ENCODE results near the gene PLPP4.

PLPP4 gene

DNA sequence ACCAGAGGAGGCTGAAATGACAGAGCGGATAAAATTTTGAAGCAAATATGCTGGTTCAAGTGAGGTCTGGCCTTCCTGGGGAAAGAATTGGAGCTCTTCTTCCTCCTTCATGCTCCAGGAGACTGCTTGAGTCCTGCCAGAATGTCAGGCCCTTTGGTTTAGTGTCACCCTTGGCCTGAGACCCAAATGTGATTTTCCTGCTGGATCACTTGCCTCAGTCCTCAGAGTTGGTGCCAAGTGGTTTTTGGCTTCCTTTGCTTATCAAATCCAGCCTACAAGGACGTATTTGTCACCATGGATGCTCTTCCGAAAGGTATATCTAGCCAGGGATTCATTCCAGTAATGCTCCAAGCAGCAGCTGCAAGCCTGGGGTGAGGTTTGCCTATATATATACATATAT is 118.4 kb downstream of the PLPP4 start:
- no peak for TF ChIP-seq EZH2 (IDR thresholded peaks at IDR 0.05; ENCODE audit: borderline replicate concordance, low read depth, low read length, severe bottlenecking)
- TF ChIP-seq CTCF (IDR thresholded peaks at IDR 0.05; ENCODE audit: borderline replicate concordance, extremely low read depth, low read length, poor library complexity, severe bottlenecking): no peak
- no peak overlapping the region for H3K9ac ChIP-seq (ENCODE audit: low read depth, low read length)
- H3K4me1 ChIP-seq (ENCODE audit: insufficient read depth, low read length): no peaks in the 10 kb centered on the region
- no peak overlapping the region for H2AFZ ChIP-seq (ENCODE audit: low read depth, low read length)
- no peak overlapping the region for H3K4me3 ChIP-seq (ENCODE audit: low read depth in 1 of 2, low read length in 2 of 2)
- no peak for DNase-seq
- H3K27me3 ChIP-seq (ENCODE audit: insufficient read depth, low read length, poor library complexity): no peaks in the 10 kb centered on the region
- no peaks in the 10 kb centered on the region for H3K36me3 ChIP-seq (ENCODE audit: insufficient read depth, low read length)
- no peaks in the 10 kb centered on the region for H3K9me3 ChIP-seq (ENCODE audit: insufficient read depth, low read length, severe bottlenecking)
- no peak overlapping the region for H3K4me2 ChIP-seq (ENCODE audit: insufficient read depth, low read length)
- no peaks in the 10 kb centered on the region for H3K79me2 ChIP-seq (ENCODE audit: insufficient read depth, low read length)
- no peak overlapping the region for H3K27ac ChIP-seq (ENCODE audit: low read length)
- ATAC-seq (ENCODE audit: insufficient read depth, low read depth): no peak
- H4K20me1 ChIP-seq (ENCODE audit: insufficient read depth, low read length): no peaks in the 10 kb centered on the region

DNA sequence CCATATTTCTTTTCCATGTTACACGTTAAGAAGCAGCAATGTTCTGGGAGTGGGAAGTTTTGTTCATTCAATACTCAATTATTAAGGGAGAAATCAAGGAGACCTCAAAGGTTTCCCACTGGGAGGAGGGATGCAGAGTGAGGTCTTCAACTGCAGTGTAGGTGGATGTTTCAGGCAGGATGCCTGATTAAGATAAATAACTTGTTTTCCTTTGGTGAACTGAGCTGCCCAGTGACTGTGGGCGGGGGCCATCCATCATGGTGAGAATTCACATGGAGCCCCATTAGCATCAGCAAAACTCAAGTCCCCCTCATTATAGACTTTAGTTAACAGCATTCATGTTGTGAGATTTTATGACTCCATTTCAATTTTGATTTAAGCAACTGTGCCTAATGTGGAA is 121.1 kb downstream of the PLPP4 start:
- DNase-seq: no peak
- no peak for ATAC-seq (ENCODE audit: insufficient read depth, low read depth)
- H3K27me3 ChIP-seq (ENCODE audit: insufficient read depth, low read length, poor library complexity): no peaks in the 10 kb centered on the region

DNA sequence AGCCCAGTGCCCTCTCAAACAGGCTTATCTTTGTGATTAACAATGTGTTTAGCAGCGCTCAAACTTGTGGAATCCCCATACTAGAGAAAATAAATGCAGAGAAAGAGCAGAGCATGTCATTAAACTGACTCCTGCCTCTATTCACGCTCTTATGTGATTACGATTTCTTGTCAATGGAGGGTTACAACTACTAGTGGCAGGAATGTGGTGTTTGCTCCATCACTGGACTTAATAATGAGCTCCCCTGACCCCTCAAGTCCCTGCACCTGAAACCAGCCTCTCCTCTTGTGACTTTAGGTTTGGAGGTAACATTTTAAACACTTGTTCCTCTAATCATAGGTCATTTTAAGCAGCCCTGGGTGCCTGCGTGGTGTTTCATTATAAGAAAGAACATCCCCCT is 121.9 kb downstream of the PLPP4 start:
- Histone ChIP-seq H2AFZ (ENCODE audit: low read depth, low read length) (no peak overlapping the region), H3K27me3 (ENCODE audit: insufficient read depth, low read length, poor library complexity) (peaks cover 4% of the 10 kb centered on the region), H4K20me1 (ENCODE audit: insufficient read depth, low read length) (no peaks in the 10 kb centered on the region)

More for the DNA sequence above, 121.1 kb downstream of the PLPP4 start:
- Histone ChIP-seq H4K20me1 (ENCODE audit: insufficient read depth, low read length) (no peaks in the 10 kb centered on the region), H2AFZ (ENCODE audit: low read depth, low read length) (no peak overlapping the region), H3K4me2 (ENCODE audit: insufficient read depth, low read length) (no peak overlapping the region), H3K27ac (ENCODE audit: low read length) (no peak overlapping the region), H3K36me3 (ENCODE audit: insufficient read depth, low read length) (no peaks in the 10 kb centered on the region), H3K9me3 (ENCODE audit: insufficient read depth, low read length, severe bottlenecking) (no peaks in the 10 kb centered on the region), H3K4me1 (ENCODE audit: insufficient read depth, low read length) (no peaks in the 10 kb centered on the region), H3K4me3 (ENCODE audit: low read depth in 1 of 2, low read length in 2 of 2) (no peak overlapping the region), H3K79me2 (ENCODE audit: insufficient read depth, low read length) (no peaks in the 10 kb centered on the region), H3K9ac (ENCODE audit: low read depth, low read length) (no peak overlapping the region)
- TF ChIP-seq EZH2 (IDR thresholded peaks at IDR 0.05; ENCODE audit: borderline replicate concordance, low read depth, low read length, severe bottlenecking) (no peak), CTCF (IDR thresholded peaks at IDR 0.05; ENCODE audit: borderline replicate concordance, extremely low read depth, low read length, poor library complexity, severe bottlenecking) (no peak)

More for the DNA sequence above, 121.9 kb downstream of the PLPP4 start:
- TF ChIP-seq EZH2 (IDR thresholded peaks at IDR 0.05; ENCODE audit: borderline replicate concordance, low read depth, low read length, severe bottlenecking): no peak
- TF ChIP-seq CTCF (IDR thresholded peaks at IDR 0.05; ENCODE audit: borderline replicate concordance, extremely low read depth, low read length, poor library complexity, severe bottlenecking): no peak
- Histone ChIP-seq H3K36me3 (ENCODE audit: insufficient read depth, low read length) (no peaks in the 10 kb centered on the region), H3K79me2 (ENCODE audit: insufficient read depth, low read length) (no peaks in the 10 kb centered on the region), H3K9ac (ENCODE audit: low read depth, low read length) (no peak overlapping the region), H3K9me3 (ENCODE audit: insufficient read depth, low read length, severe bottlenecking) (no peaks in the 10 kb centered on the region), H3K4me2 (ENCODE audit: insufficient read depth, low read length) (no peak overlapping the region), H3K4me3 (ENCODE audit: low read depth in 1 of 2, low read length in 2 of 2) (no peak overlapping the region), H3K27ac (ENCODE audit: low read length) (no peak overlapping the region), H3K4me1 (ENCODE audit: insufficient read depth, low read length) (no peaks in the 10 kb centered on the region)
- ATAC-seq (ENCODE audit: insufficient read depth, low read depth): no peak
- DNase-seq: no peak

Measured in DND-41 (cell line).